Neural cell (in vitro differentiated cells): ENCODE measurements around the gene BRIP1.
"Not testable (repeated sequence)": the region's sequence is repeated elsewhere in the genome, so short reads cannot be mapped to it uniquely, and the experiment has no call there.

ENCODE experiments used
- CTCF ChIP-seq: fragments of 450-650 bp; IDR thresholded peaks from 2 replicates; pipeline ENCODE4 v1.5.1; 2014; ENCODE audit warnings: antibody characterized with exemption, mild to moderate bottlenecking, moderate library complexity; ENCODE audit not compliant: poor library complexity, severe bottlenecking
- EP300 ChIP-seq: fragments of 450-650 bp; conservative IDR thresholded peaks from 2 replicates; pipeline ENCODE4 v1.6.1; 2014; ENCODE audit warnings: antibody characterized with exemption, mild to moderate bottlenecking, moderate library complexity; ENCODE audit not compliant: poor library complexity, severe bottlenecking
- EZH2 ChIP-seq: fragments of 200-600, 300-800 bp; shearing (Covaris generic), sonication (generic); IDR thresholded peaks from 2 replicates; pipeline ENCODE4 v1.6.1; 2014; ENCODE audit warnings: antibody characterized with exemption, low read length, borderline replicate concordance, mild to moderate bottlenecking; ENCODE audit not compliant: insufficient read depth, poor library complexity, severe bottlenecking
- MXI1 ChIP-seq: fragments of 450-650 bp; conservative IDR thresholded peaks from 2 replicates; pipeline ENCODE4 v1.6.1; 2014; ENCODE audit warnings: antibody characterized with exemption, mild to moderate bottlenecking; ENCODE audit not compliant: poor library complexity, severe bottlenecking
- POLR2AphosphoS5 ChIP-seq: IDR thresholded peaks from 2 replicates; pipeline ENCODE4 v1.6.1; 2012
- RAD21 ChIP-seq: fragments of 450-650 bp; conservative IDR thresholded peaks from 2 replicates; pipeline ENCODE4 v1.6.1; 2014; ENCODE audit warnings: antibody characterized with exemption, mild to moderate bottlenecking, moderate library complexity
- REST ChIP-seq: IDR thresholded peaks from 2 replicates; pipeline ENCODE4 v1.6.1; 2012; ENCODE audit warnings: borderline replicate concordance
- SMC3 ChIP-seq: fragments of 450-650 bp; conservative IDR thresholded peaks from 2 replicates; pipeline ENCODE4 v1.6.1; 2014; ENCODE audit warnings: antibody characterized with exemption, mild to moderate bottlenecking, moderate library complexity; ENCODE audit not compliant: poor library complexity
- TAF1 ChIP-seq: IDR thresholded peaks from 2 replicates; pipeline ENCODE4 v1.6.1; 2012; ENCODE audit warnings: low read depth

GRCh38 chr17:61666406-61667088 lies 196.8 kb downstream of the BRIP1 start:
- not testable (repeated sequence) for TF ChIP-seq EZH2, EP300, CTCF, MXI1, REST, TAF1, POLR2AphosphoS5, SMC3, RAD21
